Duodenal mucosa (tissue), 2 donors: ENCODE data around the gene SNX18.

Experiments used
- H3K27ac ChIP-seq: one replicate; pipeline ENCODE4 v1.7.0; 2013; ENCODE audit warnings: low read depth, low read length
- H3K27me3 ChIP-seq, 2 donors: one replicate each; pipeline ENCODE4 v1.7.0; 2013; ENCODE audit warnings: low read length in 2 of 2, control low read depth in 1 of 2; ENCODE audit not compliant: insufficient read depth in 2 of 2, control insufficient read depth in 1 of 2
- H3K36me3 ChIP-seq, 2 donors: one replicate each; pipeline ENCODE4 v1.7.0; 2013; ENCODE audit warnings: low read length in 2 of 2, control low read depth in 1 of 2; ENCODE audit not compliant: insufficient read depth in 2 of 2, control insufficient read depth in 1 of 2
- H3K4me1 ChIP-seq, 2 donors: one replicate each; pipeline ENCODE4 v1.7.0; 2013; ENCODE audit warnings: low read length in 2 of 2, control low read depth in 1 of 2; ENCODE audit not compliant: insufficient read depth in 2 of 2, control insufficient read depth in 1 of 2
- H3K4me3 ChIP-seq, 2 donors: one replicate each; pipeline ENCODE4 v1.7.0; 2013; ENCODE audit warnings: low read length in 2 of 2, low read depth in 1 of 2
- H3K9ac ChIP-seq, 2 donors: one replicate each; pipeline ENCODE4 v1.7.0; 2013; ENCODE audit warnings: low read length in 2 of 2, low read depth in 1 of 2
- H3K9me3 ChIP-seq, 2 donors: one replicate each; pipeline ENCODE4 v1.7.0; 2013; ENCODE audit warnings: low read length in 2 of 2, control low read depth in 1 of 2; ENCODE audit not compliant: control insufficient read depth in 1 of 2

The SNX18 gene

GRCh38 chr5:54590824-54591223 is 73.3 kb downstream of the SNX18 start:
- peaks cover 3 to 8% of the 10 kb centered on the region in 2 donors for H3K9me3 ChIP-seq
- H3K4me3 ChIP-seq, result no peak overlapping the region
- no peaks in the 10 kb centered on the region for H3K27me3 ChIP-seq
- H3K27ac ChIP-seq, result no peak overlapping the region
- no peaks in the 10 kb centered on the region for H3K36me3 ChIP-seq
- no peaks in the 10 kb centered on the region for H3K4me1 ChIP-seq
- H3K9ac ChIP-seq, result no peak overlapping the region

GRCh38 chr5:54593779-54594178 is 76.2 kb downstream of the SNX18 start:
- no peak overlapping the region for H3K4me3 ChIP-seq
- no peaks in the 10 kb centered on the region for H3K36me3 ChIP-seq
- no peak overlapping the region for H3K9ac ChIP-seq
- H3K27me3 ChIP-seq, result no peaks in the 10 kb centered on the region
- H3K4me1 ChIP-seq, result no peaks in the 10 kb centered on the region
- H3K27ac ChIP-seq, result no peak overlapping the region
- no peaks in the 10 kb centered on the region for H3K9me3 ChIP-seq

GRCh38 chr5:54594181-54594580 is 76.6 kb downstream of the SNX18 start:
- Histone ChIP-seq H3K27me3 (no peaks in the 10 kb centered on the region), H3K4me3 (no peak overlapping the region), H3K4me1 (no peaks in the 10 kb centered on the region)

GRCh38 chr5:54595721-54596120 is 78.2 kb downstream of the SNX18 start:
- Histone ChIP-seq H3K4me3 (no peak overlapping the region), H3K27ac (no peak overlapping the region), H3K9ac (no peak overlapping the region), H3K4me1 (no peaks in the 10 kb centered on the region), H3K9me3 (no peaks in the 10 kb centered on the region), H3K36me3 (no peaks in the 10 kb centered on the region), H3K27me3 (no peaks in the 10 kb centered on the region)

More at GRCh38 chr5:54594181-54594580, 76.6 kb downstream of the SNX18 start:
- no peaks in the 10 kb centered on the region for H3K9me3 ChIP-seq
- no peaks in the 10 kb centered on the region for H3K36me3 ChIP-seq
- no peak overlapping the region for H3K9ac ChIP-seq
- no peak overlapping the region for H3K27ac ChIP-seq
